T-helper 2 cell (primary cell): ENCODE measurements around the gene OR2A1.
"Not testable (repeated sequence)": the region's sequence is repeated elsewhere in the genome, so short reads cannot be mapped to it uniquely, and the experiment has no call there.

Experiments used
- DNase-seq, 5 experiments: peaks; one replicate each; pipeline versions ENCODE4 v3.0.0 to v3.0.0-alpha.2; 2012 to 2022
- total RNA-seq, 2 donors: gene quantifications; one replicate each; lab custom pipeline; 2026; lab: John Stamatoyannopoulos, UW

The OR2A1 gene
- total RNA-seq: 0 reads per million in 2 donors

- DNase-seq: not testable (repeated sequence)
These were observed at the start of gene OR2A1 for GRCh38 chr7:144311872-144312469. TSS of gene OR2A1 (plus strand) at chr7:144312419. CDS start at chr7:144318125, 5,706 bp downstream.

GRCh38 chr7:144264692-144265091 is 47.5 kb upstream of the OR2A1 start, which contains the start of gene OR2A7:
TSS of gene OR2A7 (minus strand) at chr7:144264792. CDS start at chr7:144259628, 5,164 bp downstream.
- DNase-seq: not testable (repeated sequence)

- not testable (repeated sequence) for DNase-seq
These were observed 43.0 kb upstream of the OR2A1 start, which contains the start of gene CTAGE8 for GRCh38 chr7:144269188-144269587. TSS of gene CTAGE8 (minus strand) at chr7:144269288. CDS start at chr7:144269250, 38 bp downstream.

- not testable (repeated sequence) for DNase-seq
These were observed 36.9 kb upstream of the OR2A1 start for GRCh38 chr7:144275281-144275680.

- not testable (repeated sequence) for DNase-seq
These were observed 32.2 kb upstream of the OR2A1 start for GRCh38 chr7:144280010-144280409.

- not testable (repeated sequence) for DNase-seq
These were observed 30.2 kb upstream of the OR2A1 start for GRCh38 chr7:144281981-144282380.

- DNase-seq: not testable (repeated sequence)
These were observed 29.7 kb upstream of the OR2A1 start for GRCh38 chr7:144282490-144282889.

- not testable (repeated sequence) for DNase-seq
These were observed 28.5 kb upstream of the OR2A1 start for GRCh38 chr7:144283716-144284115.

- not testable (repeated sequence) for DNase-seq
These were observed 24.9 kb upstream of the OR2A1 start for GRCh38 chr7:144287171-144287784.

- not testable (repeated sequence) for DNase-seq
These were observed 20.6 kb upstream of the OR2A1 start for GRCh38 chr7:144291607-144292006.

- not testable (repeated sequence) for DNase-seq
These were observed 19.6 kb upstream of the OR2A1 start for GRCh38 chr7:144292384-144293161.

GRCh38 chr7:144293794-144294499 is 18.3 kb upstream of the OR2A1 start:
- not testable (repeated sequence) for DNase-seq

GRCh38 chr7:144302578-144303303 is 9.5 kb upstream of the OR2A1 start:
- not testable (repeated sequence) for DNase-seq

- not testable (repeated sequence) for DNase-seq
These were observed 8.6 kb upstream of the OR2A1 start for GRCh38 chr7:144303607-144304006.

- DNase-seq: not testable (repeated sequence)
These were observed 7.1 kb upstream of the OR2A1 start for GRCh38 chr7:144305156-144305555.

GRCh38 chr7:144309702-144310101 is 2.5 kb upstream of the OR2A1 start:
- DNase-seq: not testable (repeated sequence)

GRCh38 chr7:144311218-144311617 is 1.0 kb upstream of the OR2A1 start:
- not testable (repeated sequence) for DNase-seq

GRCh38 chr7:144317537-144317936 is 5.3 kb downstream of the OR2A1 start:
- not testable (repeated sequence) for DNase-seq

GRCh38 chr7:144319547-144319946 is 7.3 kb downstream of the OR2A1 start:
- DNase-seq: not testable (repeated sequence)

- DNase-seq: not testable (repeated sequence)
These were observed 9.5 kb downstream of the OR2A1 start for GRCh38 chr7:144321677-144322206.

GRCh38 chr7:144323359-144323758 is 11.1 kb downstream of the OR2A1 start:
- DNase-seq: not testable (repeated sequence)
